ENCODE data around the gene TTPAL. TPM values are rescaled to one million over a fixed set of nuclear protein-coding genes. Genes with fewer than 3 reads are reported as not detected.

TTPAL gene
- total RNA-seq, 1 experiment from 2014 or later: 21.1 TPM

DNA sequence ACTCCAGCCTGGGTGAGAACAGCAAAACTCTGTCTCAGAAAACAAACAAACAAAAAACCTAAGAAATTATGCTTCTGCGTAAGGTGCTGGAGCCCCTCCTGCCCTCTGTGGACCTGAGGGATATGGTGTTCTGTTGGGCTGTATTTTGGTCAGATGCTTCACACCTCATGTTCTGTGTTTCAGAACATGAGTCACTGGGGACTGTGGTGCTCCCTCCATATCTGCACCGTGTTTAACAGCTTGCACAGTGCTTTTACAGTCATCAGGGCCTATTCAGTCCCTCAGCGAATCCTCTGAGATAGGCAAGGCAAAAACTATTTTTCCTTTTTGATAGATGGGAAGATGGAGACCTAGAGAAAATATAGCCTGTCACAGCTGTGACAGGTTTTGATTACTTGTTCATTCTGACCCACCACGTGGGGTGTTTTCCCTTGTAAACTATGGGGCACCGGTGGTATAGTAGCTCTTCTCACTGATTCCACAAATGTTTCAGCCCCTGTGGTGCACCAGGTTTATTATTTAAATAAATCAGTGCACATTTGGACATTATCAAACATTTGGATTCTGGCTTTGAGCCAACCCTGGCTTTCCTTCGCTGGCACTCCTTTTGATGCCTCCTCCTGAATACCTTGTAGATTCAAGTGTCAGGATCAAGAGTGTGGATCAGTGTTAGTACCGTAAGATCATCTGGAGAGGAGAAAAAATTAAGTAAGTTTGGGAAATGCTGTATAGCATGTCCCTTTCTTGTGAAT lies 9.6 kb downstream of the TTPAL start:
- H3K18ac ChIP-seq (ENCODE audit: insufficient read length, low read depth, low read length): no peak overlapping the region
- peaks cover 13 to 63% (median 46%) of the 10 kb centered on the region in 3 experiments; a peak in 6 of 7 replicates for H3K36me3 Mint-ChIP-seq (ENCODE audit: insufficient read depth in 1 of 3, low read depth in 3 of 3)
- H3K23ac ChIP-seq (ENCODE audit: insufficient read length, low read depth, low read length): no peak overlapping the region
- no peak overlapping the region for H3K4me2 ChIP-seq (ENCODE audit: insufficient read depth, insufficient read length, low read length)
- H3K4me1 ChIP-seq (ENCODE audit: insufficient read depth, low read length): no peaks in the 10 kb centered on the region
- H3K27me3 ChIP-seq (ENCODE audit: insufficient read depth, low read length): no peaks in the 10 kb centered on the region; the same call in 1 of the 2 replicates
- no peak overlapping the region for H2BK5ac ChIP-seq (ENCODE audit: insufficient read length, low read length)
- no peak for DNase-seq
- no peak overlapping the region for H2AFZ ChIP-seq (ENCODE audit: low read length)
- no peak overlapping the region for H3K4ac ChIP-seq (ENCODE audit: low read depth, low read length)
- H2BK15ac ChIP-seq (ENCODE audit: low read depth, low read length): no peak overlapping the region
- H3K4me3 Mint-ChIP-seq: no peak overlapping the region
- WGBS (ENCODE audit: extremely low coverage, insufficient read length, low lambda C conversion rate): no CpG with 5 or more reads among the region's 7 CpGs
- no peak overlapping the region for H3K9ac ChIP-seq (ENCODE audit: extremely low read depth, insufficient read length, low read length)
- no peak overlapping the region for H4K91ac ChIP-seq (ENCODE audit: insufficient read length, low read depth, low read length)
- no peak overlapping the region for H2BK120ac ChIP-seq (ENCODE audit: low read depth, low read length, poor library complexity, severe bottlenecking)
- no peak overlapping the region for H2BK12ac ChIP-seq (ENCODE audit: insufficient read length, low read depth, low read length)
- no peak overlapping the region for H3K56ac ChIP-seq (ENCODE audit: insufficient read length, low read depth, low read length)
- H2AK5ac ChIP-seq (ENCODE audit: insufficient read length, low read length): no peak overlapping the region
- no peaks in the 10 kb centered on the region for H3K79me1 ChIP-seq (ENCODE audit: insufficient read depth, low read depth, low read length, poor library complexity, severe bottlenecking)
- no peak overlapping the region for H3T11ph ChIP-seq (ENCODE audit: low read length)
- no peaks in the 10 kb centered on the region for H3K9me3 ChIP-seq (ENCODE audit: control insufficient read depth, low read depth, low read length)
- no peaks in the 10 kb centered on the region for H3K79me2 ChIP-seq (ENCODE audit: insufficient read depth, low read length)
- no peaks in the 10 kb centered on the region for H3K27me3 Mint-ChIP-seq (ENCODE audit: low read depth)
- H4K5ac ChIP-seq (ENCODE audit: insufficient read length, low read depth, low read length): no peak overlapping the region
- no peaks in the 10 kb centered on the region for H3K4me1 Mint-ChIP-seq
- no peaks in the 10 kb centered on the region for H3K9me3 Mint-ChIP-seq
- no peak overlapping the region for H3K27ac Mint-ChIP-seq
- no peak overlapping the region for H2BK20ac ChIP-seq (ENCODE audit: low read depth, low read length, poor library complexity, severe bottlenecking)
- no peak overlapping the region for H3K14ac ChIP-seq (ENCODE audit: insufficient read depth, low read length)
- no peaks in the 10 kb centered on the region for H4K20me1 ChIP-seq (ENCODE audit: control insufficient read depth, insufficient read depth, insufficient read length)
- H3K23me2 ChIP-seq (ENCODE audit: insufficient read length, low read depth, low read length, poor library complexity, severe bottlenecking): no peaks in the 10 kb centered on the region
- H3K27ac ChIP-seq (ENCODE audit: insufficient read length, low read depth, low read length): no peak overlapping the region
- TF ChIP-seq, protein P1, sequence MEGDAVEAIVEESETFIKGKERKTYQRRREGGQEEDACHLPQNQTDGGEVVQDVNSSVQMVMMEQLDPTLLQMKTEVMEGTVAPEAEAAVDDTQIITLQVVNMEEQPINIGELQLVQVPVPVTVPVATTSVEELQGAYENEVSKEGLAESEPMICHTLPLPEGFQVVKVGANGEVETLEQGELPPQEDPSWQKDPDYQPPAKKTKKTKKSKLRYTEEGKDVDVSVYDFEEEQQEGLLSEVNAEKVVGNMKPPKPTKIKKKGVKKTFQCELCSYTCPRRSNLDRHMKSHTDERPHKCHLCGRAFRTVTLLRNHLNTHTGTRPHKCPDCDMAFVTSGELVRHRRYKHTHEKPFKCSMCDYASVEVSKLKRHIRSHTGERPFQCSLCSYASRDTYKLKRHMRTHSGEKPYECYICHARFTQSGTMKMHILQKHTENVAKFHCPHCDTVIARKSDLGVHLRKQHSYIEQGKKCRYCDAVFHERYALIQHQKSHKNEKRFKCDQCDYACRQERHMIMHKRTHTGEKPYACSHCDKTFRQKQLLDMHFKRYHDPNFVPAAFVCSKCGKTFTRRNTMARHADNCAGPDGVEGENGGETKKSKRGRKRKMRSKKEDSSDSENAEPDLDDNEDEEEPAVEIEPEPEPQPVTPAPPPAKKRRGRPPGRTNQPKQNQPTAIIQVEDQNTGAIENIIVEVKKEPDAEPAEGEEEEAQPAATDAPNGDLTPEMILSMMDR (conservative IDR thresholded peaks at IDR 0.05): no peak
- no peak overlapping the region for H4K8ac ChIP-seq (replicated peaks; ENCODE audit: insufficient read length, low read depth, low read length)

All from H9 (cell line).